NCI-H1436 (cell line): Measurements from ENCODE around the gene FYCO1.

Source experiments
- DNase-seq: peaks from one replicate; lab custom pipeline; 2025; lab: John Stamatoyannopoulos, UW

Gene FYCO1

GRCh38 chr3:45965253-45965652, 30.4 kb downstream of the FYCO1 start:
- no peak for DNase-seq

- no peak for DNase-seq
Observed at GRCh38 chr3:45964139-45964538, 31.5 kb downstream of the FYCO1 start.

GRCh38 chr3:45962033-45962432, 33.6 kb downstream of the FYCO1 start:
- DNase-seq = no peak

GRCh38 chr3:45960289-45960688, 35.3 kb downstream of the FYCO1 start:
- no peak for DNase-seq

GRCh38 chr3:45959201-45959600, 36.4 kb downstream of the FYCO1 start:
- DNase-seq = no peak

- DNase-seq = no peak
Observed at GRCh38 chr3:45958321-45958791, 37.3 kb downstream of the FYCO1 start.

- no peak for DNase-seq
Observed at GRCh38 chr3:45957586-45957985, 38.0 kb downstream of the FYCO1 start.

- no peak for DNase-seq
Observed at GRCh38 chr3:45955706-45956105, 39.9 kb downstream of the FYCO1 start.

GRCh38 chr3:45955017-45955647, 40.5 kb downstream of the FYCO1 start:
- DNase-seq = no peak

GRCh38 chr3:45954306-45954705, 41.3 kb downstream of the FYCO1 start:
- DNase-seq = no peak

GRCh38 chr3:45953536-45953935, 42.1 kb downstream of the FYCO1 start:
- DNase-seq = no peak

- DNase-seq = no peak
Observed at GRCh38 chr3:45952456-45952855, 43.2 kb downstream of the FYCO1 start.

- DNase-seq = no peak
Observed at GRCh38 chr3:45951946-45952345, 43.7 kb downstream of the FYCO1 start.

- no peak for DNase-seq
Observed at GRCh38 chr3:45950686-45951600, 44.7 kb downstream of the FYCO1 start.

- DNase-seq = no peak
Observed at GRCh38 chr3:45950131-45950530, 45.5 kb downstream of the FYCO1 start.

GRCh38 chr3:45949432-45949831, 46.2 kb downstream of the FYCO1 start:
- DNase-seq = no peak

- DNase-seq = no peak
Observed at GRCh38 chr3:45948881-45949280, 46.7 kb downstream of the FYCO1 start.

- DNase-seq = no peak
Observed at GRCh38 chr3:45948311-45948781, 47.3 kb downstream of the FYCO1 start.

GRCh38 chr3:45947361-45947760, 48.3 kb downstream of the FYCO1 start:
- no peak for DNase-seq

GRCh38 chr3:45946875-45947274, 48.7 kb downstream of the FYCO1 start:
- DNase-seq = no peak

- no peak for DNase-seq
Observed at GRCh38 chr3:45946307-45946706, 49.3 kb downstream of the FYCO1 start.

- no peak for DNase-seq
Observed at GRCh38 chr3:45944830-45945620, 50.6 kb downstream of the FYCO1 start.
